Colon (tissue), 2 donors: ENCODE results near the gene RNF220.

Experiments
- FAIRE-seq: peaks from 2 replicates; lab custom pipeline; 2012; peaks lifted over from hg19 to GRCh38; lab: Jason Lieb, UNC
- donor health status: control.
- donor health status: control.

Gene RNF220

DNA sequence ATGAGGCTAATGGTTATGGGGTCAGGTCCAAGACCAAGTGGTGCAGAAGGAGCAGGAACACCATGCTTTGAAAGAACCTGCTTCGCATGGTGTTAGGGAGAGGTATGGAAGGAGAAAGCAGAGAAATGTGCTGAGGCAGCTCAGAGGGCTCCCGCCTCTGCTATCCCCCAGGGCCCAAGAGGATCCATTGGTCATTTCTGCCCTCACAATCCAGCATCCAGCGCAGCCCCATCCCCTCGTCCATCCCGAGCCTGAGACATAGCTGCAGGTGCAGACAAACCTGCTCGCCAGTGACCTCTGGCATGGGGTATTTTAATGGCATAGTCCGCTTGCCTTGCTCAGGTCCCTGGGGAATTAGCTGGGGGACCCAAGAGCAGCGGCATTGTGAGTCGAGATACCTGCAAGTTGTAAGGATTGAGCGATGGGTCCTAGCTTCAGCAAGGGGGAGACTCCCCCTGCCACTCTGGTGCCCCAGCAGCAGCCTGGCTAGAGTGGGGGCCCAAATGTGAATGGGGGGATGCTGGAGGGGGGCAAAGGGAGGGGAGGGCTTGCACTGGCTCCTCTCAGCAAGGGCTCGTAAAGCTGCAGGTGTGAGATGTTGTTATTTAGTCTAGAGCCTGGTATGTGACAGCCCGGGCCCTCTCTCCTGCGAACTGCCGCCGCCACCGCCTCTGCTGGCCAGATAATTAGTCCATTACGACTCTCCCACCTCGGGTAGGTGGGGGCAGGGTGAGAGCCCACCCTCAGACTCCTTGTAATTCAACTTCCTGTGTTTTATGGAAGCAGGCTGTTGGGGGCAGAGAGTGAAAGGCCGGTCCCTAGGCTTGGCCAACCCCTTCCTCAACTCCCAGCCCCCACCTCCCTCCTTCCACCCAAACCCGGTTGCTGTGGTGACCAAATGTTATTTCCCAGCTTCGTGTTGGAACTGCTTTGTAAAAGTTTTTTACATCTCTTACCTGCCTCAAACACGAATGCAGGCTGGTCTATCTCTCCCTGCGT lies 118.8 kb downstream of the RNF220 start:
- FAIRE-seq, result no peak

DNA sequence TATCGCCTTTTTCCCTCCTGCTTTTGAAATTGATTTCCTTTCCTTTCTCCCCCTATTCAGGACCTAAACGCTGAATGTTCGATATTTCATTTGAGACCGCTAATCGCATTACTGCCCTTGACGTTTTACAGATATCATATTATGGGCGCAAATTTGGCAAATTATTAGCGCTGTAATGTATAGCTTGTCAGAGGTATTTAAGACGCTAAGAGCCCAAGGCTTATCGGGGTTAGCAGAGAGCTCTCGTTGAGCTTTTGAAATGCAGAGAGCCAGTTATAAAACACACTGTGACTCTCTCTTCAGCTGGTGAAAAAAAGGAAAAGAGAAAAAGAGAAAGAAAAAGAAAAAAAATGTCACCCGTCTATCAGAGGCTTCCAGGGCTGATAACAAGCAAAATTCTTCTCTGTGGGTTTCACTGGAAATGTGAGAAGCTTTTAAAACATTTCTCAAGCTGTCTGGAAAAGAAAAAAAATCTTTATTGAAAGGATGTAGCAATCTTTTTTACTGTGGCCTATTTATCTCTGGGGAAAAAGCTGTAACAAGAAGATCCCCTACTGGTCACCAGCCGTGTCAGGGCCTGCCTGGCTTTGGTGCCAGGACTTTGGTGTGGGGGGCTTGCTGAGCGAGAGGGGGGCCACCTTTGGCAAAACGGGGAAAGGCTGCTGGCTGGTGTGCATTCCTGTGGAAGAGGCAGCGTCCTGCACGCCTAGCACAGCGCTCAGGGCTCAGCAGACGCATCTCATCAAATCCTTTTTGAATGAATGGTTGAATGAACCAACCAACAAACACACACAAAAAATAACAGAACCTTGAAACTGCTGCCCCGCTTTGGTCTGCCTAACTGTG lies 119.8 kb downstream of the RNF220 start:
- no peak for FAIRE-seq

DNA sequence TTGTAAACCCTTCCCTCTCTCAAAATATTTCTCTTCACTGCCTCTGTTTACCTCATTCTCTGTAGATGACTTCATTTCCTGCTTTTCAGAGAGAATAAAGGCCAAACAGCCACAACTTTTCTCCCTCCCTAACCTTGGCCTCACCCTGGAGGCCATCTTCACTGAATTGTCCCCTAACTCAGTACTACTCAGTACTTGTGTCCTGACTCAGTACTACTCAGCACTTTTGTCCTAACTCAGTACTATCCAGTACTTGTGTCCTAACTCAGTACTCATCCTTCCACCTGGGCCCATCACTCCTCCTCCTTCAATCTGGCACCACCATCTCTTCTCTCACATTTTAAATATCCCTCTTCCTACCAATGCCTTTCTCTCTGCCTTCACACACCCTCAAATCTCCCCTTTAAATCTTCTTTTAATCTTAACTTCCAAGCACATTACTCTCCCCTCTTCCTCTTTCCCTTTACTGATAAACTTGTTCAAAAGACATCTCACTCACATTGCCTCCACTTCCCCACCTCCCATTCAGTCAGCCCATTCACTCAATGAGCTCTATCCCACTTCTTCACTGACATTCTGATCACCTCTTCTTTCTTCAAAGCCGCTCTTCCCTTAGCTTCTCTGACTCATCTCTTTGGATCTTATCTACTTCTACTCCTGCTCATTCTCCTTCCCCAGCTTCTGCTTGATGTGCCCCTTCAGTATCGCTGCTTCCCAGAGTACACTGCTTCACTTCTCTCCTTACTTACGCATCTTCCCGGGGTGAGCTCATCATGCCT lies 121.4 kb downstream of the RNF220 start:
- no peak for FAIRE-seq

DNA sequence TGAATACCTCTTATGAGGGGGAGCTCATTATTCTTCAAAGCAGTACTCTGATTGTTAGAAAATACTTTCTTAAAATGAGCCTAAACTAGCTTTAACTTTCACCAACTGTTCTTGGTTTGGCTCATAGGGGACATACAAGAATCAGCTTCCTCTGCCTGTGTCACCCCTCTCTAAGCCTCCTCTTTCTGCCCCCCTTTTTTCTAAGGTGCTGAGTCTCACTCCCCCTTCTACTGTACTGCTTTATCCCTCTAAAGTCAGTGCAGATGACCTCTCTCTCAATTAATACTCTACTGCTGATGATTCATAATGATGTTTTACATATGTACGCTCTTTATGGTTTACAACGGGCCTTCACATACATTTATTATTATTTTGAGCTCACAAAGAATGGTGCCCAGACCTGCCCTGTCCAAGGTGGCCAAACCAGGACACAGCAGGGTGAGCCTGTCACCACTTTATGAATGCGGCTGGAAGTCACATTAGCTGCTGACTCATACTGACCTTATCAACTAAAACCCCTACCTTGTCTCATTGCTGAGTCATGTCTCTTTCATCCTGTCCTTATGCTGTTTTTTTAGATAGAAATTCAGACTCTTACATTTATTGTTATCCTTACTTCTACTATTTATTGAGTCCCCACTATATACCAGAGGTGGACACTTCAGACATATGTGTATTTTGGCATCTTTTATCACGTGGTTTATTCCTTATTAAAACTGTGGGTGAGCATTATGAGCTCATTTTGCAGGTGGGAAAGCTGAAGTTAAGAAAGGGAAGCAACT lies 126.9 kb downstream of the RNF220 start:
- no peak for FAIRE-seq

DNA sequence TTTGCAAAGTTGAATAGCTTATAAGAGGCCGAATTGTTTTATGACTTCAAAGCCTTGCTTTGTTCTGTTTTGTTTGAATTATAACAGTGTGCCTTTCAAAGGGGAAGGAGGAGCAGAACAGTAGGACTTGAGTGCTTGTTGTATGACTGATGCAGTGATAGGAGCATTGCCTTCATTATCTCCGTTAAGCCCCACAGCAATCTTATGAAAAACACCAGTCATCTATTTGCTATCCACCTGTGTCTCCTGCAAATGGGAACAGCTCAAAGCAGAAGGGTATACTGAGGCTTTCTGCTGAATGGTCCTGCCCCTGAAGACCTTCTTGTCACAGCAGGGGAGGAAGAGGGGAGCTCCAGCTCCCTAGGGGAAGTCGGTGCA lies 127.5 kb downstream of the RNF220 start:
- no peak for FAIRE-seq

DNA sequence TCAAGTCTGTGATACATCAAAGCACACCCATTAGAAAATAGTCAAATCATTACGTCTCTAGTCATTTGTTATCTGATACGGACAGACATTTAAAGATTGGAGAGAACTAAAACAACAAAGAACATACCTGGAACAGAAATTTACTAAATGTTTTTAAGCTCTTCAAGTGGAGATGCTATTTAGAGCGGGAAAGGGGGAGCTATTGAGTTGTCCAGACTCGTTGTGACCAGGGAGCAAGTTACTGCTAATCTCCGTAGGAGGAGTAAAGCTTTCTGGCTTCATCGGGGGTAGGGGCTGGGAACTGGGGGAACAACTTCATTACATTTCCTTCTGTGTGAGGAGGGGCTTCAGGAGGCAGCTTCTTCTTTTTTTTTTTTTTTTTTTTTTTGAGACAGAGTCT lies 129.7 kb downstream of the RNF220 start:
- no peak for FAIRE-seq

DNA sequence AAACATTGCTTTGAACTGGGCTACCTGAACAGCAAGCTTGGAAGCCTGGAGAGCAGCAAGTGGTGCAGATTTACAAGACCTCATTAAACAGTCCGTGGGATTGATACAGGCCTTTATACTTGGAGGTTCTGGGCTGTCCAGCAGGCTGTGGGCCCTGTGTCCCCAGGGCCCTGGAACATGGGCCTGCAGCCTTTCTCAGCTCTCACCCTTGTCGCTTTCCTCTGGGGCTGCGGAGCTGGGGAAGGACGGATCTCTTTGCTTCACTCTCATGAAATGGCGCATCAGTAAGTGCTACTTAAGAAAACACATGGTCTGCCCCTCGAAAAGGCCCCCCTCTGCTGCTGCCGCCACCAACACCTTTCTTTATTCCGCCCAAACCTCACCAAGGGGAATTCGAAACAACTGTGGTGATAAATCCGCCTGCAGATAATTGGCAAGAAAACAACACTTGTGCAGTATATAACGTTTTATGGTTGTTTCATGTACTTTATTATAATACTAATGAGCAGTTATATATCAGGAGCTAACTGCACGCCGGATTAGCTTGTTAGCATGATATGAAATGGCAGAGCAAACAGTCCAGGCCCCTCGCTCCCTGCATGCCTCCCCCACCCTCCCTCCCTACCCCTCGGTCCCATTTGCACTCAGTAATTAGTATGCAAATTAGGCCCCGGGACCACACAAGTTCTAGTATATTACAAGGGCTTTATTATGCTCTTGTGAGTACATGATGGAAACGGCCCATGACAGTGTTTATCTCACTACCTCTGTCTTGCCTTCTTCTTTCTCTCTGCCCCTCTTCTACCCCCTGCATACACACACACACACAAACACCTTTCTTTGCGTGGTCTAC lies 131.5 kb downstream of the RNF220 start:
- no peak for FAIRE-seq

DNA sequence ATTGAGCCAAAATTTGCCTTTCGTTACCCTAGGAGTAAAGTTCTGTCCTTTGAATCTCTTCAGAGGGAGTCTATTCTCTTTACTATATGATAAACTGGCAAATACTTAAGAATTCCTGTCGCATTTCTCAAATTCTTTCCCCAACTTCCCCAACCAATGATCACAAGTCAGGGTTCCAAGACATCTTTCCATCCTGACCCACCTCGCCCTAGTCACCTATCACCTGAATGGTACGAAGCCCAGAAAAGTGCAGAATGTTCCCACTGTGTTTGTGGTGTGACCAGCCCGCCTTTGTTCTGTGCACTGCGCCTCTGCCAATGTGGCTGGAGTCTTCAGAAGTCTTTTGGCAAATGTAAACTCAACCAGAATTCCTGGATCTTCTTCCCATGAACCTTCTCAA lies 132.5 kb downstream of the RNF220 start:
- FAIRE-seq, result no peak

DNA sequence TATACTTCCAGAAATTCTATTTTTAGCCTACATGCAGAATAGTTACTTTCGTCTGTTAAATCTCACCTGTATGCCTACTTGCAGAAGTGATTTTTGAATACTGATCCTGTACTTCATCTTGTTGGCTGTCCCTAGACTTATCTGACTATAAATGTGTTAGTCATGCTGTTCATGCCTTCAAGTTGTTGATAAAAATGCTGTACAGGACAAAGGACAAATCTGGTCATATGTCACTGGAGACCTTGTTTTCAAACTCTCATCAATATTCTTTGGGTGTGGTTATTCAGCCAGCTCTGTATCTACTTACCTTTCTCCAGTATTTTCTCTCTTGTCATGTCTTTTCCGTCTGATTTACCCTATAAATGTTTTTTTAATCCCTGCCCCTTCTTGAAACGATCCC lies 132.9 kb downstream of the RNF220 start:
- no peak for FAIRE-seq

DNA sequence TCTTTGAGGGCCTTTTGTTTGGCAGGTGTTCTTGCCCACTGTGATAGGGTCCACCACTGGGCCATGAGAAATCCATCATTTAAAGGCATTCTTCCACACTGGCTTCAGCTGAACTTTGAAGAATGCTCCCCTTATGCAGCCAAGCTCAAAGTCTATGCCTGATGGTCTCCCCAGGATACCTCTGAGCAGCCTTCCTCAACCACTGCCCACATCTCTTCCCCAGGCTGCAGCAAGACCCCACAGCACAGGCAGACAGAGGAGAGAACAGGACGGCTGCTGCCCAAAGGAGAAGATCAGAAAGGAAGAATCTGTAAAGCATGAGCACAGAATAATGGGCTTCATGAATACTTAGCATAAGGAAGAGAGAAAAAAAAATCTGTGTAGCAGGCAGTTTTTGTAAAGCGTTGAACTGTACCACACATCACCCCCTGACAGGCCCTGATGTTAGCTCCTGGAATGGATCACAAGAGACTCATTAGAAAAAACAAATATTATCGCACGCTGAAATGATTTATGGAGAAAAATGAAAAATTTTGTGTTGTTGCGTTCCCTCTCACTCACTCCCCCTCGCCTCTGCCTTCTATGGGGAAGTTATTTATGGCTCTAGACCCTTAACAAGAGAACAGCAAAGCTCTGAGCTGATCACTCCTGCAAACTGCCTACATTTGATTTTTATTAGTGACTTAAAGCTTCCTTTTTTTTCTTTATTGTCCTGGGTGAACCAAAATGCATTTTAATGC lies 135.1 kb downstream of the RNF220 start:
- no peak for FAIRE-seq

DNA sequence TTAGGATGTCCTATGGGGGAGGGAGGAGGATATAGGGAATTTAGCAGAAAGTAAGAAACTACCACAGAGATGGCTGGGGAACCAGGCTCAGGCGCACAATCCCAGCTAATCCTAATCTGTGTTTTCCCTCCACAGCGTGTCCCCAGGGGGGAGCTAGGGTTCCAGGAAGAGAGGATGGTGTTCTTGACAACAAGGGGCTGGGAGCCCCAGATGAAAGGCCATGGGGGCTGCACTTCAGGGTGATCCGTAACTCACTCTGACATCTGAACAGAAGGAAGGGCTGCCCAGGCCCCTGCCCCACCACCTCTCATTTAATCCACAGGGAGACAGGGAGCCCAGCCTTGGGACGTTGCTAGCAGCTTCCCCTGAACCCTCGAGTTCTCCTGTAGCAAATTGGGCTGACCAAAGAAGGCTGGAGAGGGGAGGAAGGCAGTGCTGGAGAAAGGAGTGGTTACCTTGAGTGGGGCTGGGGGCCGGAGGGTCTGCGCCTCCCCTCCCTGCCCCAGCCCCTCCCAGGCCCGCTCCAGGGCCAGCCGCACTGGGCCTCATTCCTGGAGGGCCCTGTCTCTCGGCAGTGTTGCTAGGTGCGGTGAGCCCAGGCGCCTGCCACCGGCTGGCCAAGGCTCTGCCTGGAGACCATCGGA lies 137.5 kb downstream of the RNF220 start:
- no peak for FAIRE-seq

DNA sequence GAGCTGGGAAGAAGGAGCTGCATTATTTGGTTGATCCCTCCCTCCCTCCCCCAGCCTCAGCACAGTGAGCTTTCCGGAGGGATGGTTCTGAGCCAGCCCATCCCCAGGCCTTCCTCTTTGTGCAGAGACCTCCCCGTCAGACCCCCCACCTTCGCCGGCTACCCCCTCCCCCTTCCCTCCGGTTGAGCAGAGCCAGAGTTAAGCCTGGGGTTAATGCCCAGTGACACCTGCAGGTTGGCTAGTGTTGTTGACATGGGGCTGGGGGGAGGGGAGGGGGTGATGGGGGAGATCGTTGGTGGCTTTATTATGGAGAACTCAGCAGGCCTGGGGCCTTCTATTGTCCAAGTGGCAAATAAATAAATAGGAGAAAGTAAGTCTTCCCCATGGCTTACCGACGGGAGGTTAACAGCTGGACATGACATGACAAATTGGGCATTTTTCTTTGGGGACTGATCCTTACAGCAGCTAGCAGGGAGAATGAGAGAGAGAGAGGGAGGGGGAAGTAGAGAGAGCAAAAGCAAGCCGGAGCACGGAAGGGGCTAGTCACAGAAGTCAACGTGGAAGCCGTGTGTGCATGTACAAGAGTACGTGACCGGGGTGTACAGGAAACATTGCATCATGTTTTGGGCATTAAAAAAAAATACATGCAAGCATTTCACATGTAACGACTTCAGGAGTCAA lies 138.1 kb downstream of the RNF220 start:
- no peak for FAIRE-seq

DNA sequence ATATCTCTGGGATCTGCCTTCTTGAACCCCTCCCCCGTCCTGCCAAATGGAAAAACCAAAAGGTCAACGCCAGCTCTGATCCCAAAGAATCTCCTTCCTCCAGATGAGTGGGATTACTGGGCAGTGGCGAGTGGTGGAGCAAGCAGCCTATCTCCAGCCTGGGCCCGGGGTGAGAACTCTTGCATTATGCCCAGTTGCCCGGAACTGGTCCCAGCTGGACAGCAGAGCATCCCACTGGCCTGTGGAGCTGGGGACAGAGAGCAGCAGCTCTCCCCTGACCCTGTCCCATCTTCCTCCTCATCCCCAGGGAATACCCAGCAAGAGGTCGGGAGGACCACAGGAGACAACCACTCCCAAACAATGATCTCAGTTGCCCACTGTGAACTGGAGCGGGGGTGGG lies 138.7 kb downstream of the RNF220 start:
- FAIRE-seq, result no peak

DNA sequence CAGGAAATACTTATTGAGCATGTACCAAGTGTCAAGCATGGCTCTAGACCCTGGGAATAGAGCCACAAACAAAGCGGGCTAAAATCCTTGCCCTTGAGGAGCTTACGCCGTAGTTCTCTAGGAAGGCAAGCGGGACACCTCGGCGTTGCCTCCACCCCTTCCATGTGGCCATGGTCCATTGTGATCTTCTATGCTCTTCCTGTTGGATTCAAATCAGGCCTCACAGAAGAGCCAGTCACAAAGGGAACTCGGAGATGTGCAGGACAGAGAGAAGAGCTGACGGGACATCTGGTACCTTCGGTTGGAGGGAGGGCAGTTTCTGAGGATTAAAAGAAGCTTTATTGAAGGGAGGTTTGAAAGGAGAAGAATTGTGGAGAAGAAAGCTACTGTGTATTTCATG lies 139.9 kb downstream of the RNF220 start:
- FAIRE-seq, result no peak

DNA sequence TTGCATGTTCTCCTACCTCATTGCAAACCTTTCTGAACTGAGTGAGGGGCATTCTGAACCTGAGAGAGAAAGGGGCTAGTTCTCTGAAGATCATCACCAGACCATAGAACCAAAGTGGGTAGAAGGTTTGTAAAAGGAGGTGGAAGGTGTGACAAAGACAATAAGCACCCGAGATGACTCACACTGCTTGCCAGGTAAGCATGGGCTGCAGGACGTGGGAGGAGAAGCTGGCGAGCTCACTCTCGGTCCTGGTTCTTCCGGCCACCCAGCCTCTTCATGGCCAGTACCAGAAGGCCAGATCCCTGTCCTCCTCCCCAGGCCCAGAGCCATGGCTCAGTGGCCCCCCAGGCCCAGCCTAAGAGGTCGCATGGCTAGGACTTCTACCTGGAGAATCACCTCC lies 140.9 kb downstream of the RNF220 start:
- FAIRE-seq, result no peak

DNA sequence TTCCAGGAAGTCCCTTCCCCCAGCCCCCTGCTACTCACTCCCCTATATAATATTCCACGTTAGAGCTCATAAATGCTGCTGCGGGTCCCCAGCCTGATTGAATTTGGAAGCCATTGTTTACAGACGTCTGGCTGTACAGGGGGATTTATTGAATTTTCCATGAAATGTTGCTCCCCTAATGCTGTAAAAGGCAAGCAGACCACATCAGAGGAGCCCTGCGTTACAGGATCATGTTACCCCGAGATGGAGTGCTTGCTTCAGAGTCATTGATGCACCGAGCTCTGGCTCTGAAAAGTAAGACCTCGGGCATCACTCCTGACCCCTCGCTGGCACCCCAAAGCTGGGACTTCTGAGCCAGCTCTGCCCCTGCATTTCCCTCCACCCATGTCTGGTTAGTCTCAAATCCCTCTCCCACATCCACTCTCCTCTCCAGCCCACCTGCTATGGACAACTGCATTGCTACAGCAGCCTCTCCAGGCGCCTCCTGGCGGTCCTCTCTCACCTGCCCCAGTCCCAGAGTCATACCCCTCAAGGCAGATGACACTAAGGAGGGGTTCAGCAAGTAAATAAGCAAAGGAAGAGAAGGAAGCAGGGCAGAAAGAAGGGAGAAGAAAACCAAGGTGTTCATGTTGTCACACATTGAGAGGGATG lies 141.5 kb downstream of the RNF220 start:
- FAIRE-seq, result no peak

DNA sequence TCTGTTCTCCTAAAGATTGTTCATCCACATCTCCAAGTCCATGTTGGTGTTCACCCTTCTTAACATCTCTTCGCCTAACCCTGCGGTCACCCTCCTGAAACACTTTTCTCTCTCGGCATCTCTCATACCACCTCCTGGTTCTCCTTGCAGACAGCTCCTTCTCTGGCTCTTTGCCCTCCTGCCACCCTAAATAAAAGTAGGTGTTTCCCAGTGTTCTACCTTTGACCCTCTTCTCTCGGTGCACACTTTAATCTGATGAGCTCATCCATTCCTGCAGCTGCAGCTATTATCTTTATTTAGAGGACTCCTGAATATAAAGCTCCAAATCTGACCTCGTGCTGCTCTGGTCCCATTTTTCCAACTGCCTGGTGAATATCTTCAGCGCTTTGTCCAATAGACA lies 142.3 kb downstream of the RNF220 start:
- no peak for FAIRE-seq

DNA sequence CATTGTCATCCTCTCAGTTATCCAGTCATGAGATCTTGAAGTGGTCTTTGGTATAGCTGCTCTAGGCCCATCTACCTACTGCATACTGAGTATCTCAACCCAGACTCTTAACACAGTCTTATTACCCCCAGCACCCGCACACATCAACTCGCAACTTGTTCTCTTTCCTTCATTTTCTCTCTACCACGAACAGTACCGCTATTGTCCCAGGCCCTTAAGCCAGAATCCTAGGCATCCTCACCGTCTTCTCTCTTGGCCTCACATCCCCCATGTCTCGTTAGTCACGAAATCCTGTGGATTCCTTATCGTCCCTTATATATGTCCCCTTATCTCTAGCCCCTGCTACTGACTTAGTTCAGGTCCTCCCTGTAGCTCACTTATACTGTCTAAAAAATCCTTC lies 142.8 kb downstream of the RNF220 start:
- FAIRE-seq, result no peak
